ENCODE results near the gene MEGF11. TPM values are rescaled to one million over a fixed set of nuclear protein-coding genes. Genes with fewer than 3 reads are reported as not detected.

Gene MEGF11
- total RNA-seq, result not detected

GRCh38 chr15:66253418-66254088 lies at the start of gene MEGF11:
Gene MEGF11 (minus strand): TSS chr15:66253750. CDS start chr15:66128403, 125,347 bp downstream.
- POLR2A ChIA-PET, result no interaction called here
- CTCF ChIA-PET, result no interaction called here

DNA sequence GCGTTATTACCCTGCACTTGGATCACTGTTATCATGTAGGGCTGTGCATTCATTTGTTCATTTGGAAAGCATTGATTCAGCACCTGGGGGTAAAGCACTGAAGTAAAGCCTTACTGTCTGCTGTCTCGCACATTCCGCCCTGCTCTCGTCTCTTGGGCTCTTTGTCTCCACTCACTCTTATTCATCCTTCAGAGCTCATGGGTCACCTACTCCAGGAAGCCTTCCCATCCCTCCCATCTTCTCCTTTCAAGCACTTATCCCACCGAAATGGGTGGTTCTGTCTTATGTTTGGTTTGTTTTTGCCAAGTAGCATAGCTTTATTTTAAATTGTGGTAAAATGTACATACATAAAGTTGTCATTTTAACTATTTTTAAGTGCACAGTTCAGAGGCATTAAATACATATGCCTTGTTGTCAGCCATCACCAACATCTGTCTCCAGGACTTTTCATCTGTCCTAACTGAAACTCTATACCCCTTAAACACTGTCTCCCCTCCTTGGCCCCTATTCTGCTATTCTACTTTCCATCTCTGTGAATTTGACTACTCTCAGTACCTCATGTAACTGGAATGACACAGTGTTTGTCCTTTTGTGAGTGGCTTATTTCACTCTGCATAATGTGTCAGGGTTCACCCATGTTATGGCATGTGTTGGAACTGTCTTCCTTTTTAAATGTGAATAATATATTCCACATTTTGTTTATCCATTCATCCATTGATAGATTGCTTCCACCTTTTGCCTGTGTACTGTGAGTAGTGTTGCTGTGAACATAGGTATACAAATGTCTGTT lies 49.1 kb upstream of the MEGF11 start:
- ChIA-PET POLR2A (interaction anchor here (0.6 kb wide), 1 partner anchor 236 kb away, joined by 3 read pairs; no protein-coding TSS in a partner anchor), CTCF (no interaction called here)

- ChIA-PET CTCF (no interaction called here), POLR2A (no interaction called here)
Measured at GRCh38 chr15:66298803-66299251, 45.3 kb upstream of the MEGF11 start.

GRCh38 chr15:66296186-66296585 lies 42.6 kb upstream of the MEGF11 start:
- CTCF ChIA-PET, result no interaction called here

DNA sequence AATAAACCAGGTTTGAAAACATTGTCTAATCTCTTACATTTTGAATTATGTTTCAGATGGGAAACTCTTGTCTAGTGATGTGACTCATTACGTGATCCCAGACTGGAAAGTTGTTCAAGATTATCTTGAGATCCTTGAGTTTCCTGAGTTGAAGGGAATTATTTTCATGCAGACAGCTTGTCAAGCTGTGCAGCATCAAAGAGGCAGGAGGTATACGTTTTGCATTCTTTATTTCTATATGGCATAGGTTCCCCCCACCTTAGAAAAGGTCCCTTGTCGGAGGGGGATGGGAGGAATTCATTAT lies 41.3 kb upstream of the MEGF11 start:
- ChIA-PET POLR2A (interaction anchor here (0.6 to 1.3 kb wide), 2 partner anchors 210 to 989 kb away, joined by 3 to 4 read pairs; partner anchors contain the start of genes RPL4 and ZWILCH), CTCF (interaction anchor here (1.0 to 1.3 kb wide), 2 partner anchors 14 to 75 kb away, joined by 3 read pairs; no protein-coding TSS in a partner anchor)

More at GRCh38 chr15:66296186-66296585, 42.6 kb upstream of the MEGF11 start:
- POLR2A ChIA-PET, result no interaction called here

DNA sequence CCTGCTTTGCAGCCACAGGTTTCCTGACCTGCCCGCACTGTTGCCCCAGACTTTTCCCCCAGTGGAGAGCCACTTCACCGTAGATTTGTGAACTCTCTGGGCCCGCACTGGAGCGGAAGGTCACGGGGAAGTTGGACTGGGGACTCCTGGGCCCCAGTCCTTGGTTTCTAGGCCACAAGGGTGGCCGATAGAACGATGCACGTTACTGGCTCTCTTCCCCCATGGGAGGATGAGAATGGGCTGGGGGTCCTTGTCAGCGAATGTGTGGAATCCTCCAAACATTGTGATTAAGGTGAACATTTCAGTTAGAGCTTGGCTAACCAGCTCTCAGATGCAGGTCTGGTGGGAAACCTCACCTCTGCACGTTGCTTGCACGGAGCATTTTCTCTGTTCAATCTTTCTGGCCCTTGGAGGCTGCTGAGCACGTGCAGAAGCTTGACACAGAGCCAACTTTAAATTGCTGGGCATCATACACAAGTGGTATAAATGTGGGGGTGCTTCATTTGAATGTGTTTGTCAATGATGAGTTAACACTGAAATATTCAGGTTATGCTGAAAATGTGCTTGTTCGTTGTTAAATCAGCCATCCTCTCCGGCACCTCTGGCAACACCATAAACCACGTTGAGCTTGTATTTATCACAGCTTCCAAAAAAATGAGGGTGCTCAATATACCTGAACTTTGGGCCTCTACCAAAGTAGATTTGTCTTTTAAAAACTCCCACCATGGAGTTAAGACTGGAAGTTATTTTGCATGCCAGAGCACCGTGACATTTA lies 40.8 kb upstream of the MEGF11 start:
- CTCF ChIA-PET, result interaction anchor here (1.0 to 1.3 kb wide), 2 partner anchors 14 to 75 kb away, joined by 3 read pairs; no protein-coding TSS in a partner anchor

GRCh38 chr15:66293419-66294156 lies 40.0 kb upstream of the MEGF11 start, which contains the start of gene DIS3L:
Gene DIS3L (plus strand): TSS chr15:66293568. CDS start chr15:66293597, 29 bp downstream.
- CTCF ChIA-PET, result interaction anchor here (1.0 to 1.3 kb wide), 2 partner anchors 15 to 76 kb away, joined by 3 read pairs; no protein-coding TSS in a partner anchor
- POLR2A ChIA-PET, result interaction anchor here (0.6 to 1.3 kb wide), 2 partner anchors 211 to 415 kb away, joined by 4 to 7 read pairs; partner anchors contain the start of genes RPL4 and ZWILCH

More for the DNA sequence above, 40.8 kb upstream of the MEGF11 start:
- POLR2A ChIA-PET, result interaction anchor here (0.6 to 1.3 kb wide), 2 partner anchors 211 to 989 kb away, joined by 3 to 4 read pairs; partner anchors contain the start of genes RPL4 and ZWILCH

GRCh38 chr15:66292571-66293418 lies 39.2 kb upstream of the MEGF11 start:
- ChIA-PET POLR2A (interaction anchor here (0.6 kb wide), 1 partner anchor 414 kb away, joined by 7 read pairs; no protein-coding TSS in a partner anchor), CTCF (no interaction called here)

DNA sequence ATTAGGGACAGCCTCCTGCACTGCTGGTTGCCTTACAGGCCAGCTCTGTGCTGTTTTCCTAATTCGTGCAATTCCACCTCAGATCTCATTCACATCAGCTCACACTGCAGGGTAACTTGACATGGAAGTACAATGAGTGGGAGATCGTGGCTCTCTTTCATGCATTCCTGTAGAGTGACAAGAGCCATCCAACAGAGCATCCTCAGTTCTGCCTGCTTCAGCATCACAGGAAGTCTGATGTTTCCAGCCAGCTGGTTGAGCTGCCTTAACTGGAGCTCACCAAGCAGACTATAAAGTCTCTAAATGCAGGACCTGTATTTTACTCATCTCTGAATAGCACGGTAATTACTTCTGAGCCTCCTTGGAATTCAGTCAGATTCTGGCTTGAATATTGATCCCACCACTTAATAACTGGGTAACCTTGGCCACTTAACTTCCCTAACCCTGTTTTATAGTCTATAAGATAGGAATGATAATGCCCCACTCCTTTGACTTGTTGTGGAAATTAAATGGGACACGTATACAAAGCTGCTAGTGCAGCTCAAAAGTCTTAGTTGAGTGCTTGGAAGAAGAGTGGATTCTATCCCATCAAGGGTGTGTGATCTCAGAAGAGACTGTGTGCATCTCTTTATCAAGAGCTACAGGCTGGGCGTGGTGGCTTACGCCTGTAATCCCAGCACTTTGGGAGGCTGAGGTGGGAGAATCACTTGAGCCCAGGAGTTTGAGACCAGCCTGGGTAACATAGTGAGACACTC lies 38.4 kb upstream of the MEGF11 start:
- CTCF ChIA-PET, result interaction anchor here (1.3 kb wide), 1 partner anchor 207 kb away, joined by 3 read pairs; no protein-coding TSS in a partner anchor
- POLR2A ChIA-PET, result no interaction called here

DNA sequence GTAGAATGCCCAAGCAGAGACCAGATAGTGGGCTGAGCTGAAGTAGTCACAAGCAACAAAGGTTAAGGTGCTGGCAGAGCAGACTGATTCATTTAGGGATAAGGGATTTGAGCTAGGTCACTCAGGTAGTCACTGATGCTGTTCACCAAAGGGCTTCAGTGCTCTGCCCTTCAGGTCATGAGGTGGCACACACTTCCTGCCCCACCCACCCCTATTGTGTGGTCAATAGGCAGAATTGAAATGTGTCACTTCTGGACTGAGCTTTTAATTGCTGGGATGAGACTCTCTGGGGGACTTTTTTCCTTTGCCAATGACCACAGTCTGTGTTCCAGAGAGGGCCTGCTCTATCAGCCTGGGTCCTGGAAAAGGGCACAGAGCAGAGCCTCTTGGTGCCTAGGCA lies 37.0 kb upstream of the MEGF11 start:
- ChIA-PET POLR2A (no interaction called here), CTCF (interaction anchor here (1.3 kb wide), 1 partner anchor 66 kb away, joined by 3 read pairs; the partner anchor contains the start of gene TIPIN)

- ChIA-PET POLR2A (no interaction called here), CTCF (interaction anchor here (0.6 to 1.3 kb wide), 2 partner anchors 8 to 66 kb away, joined by 3 read pairs; partner anchors contain the start of gene TIPIN)
Measured at GRCh38 chr15:66290007-66290406, 36.5 kb upstream of the MEGF11 start.

GRCh38 chr15:66288551-66289185 lies 35.1 kb upstream of the MEGF11 start:
- ChIA-PET POLR2A (no interaction called here), CTCF (interaction anchor here (0.7 to 1.2 kb wide), 3 partner anchors 24 to 82 kb away, joined by 3 to 5 read pairs (median 3); no protein-coding TSS in a partner anchor)

DNA sequence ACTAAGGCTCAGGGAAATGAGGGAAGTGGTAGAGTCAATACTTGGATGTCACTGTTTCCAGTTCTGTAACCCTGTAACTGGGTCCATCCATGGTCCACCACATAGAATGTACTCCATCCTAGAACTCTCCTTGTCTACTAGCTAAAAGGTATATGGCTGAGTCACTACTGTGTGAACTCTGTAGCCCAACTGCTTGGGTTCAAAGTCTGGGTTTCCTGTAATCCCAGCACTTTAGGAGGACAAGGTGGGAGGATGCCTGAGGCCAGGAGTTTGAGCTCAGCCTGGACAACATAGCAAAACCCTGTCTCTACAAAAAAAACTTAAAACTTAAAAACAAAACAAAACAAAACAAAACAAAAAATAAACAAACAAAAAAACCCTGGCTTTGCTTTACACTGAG lies 34.5 kb upstream of the MEGF11 start:
- CTCF ChIA-PET, result interaction anchor here (0.6 to 1.2 kb wide), 4 partner anchors 11 to 840 kb away, joined by 3 read pairs; no protein-coding TSS in a partner anchor
- POLR2A ChIA-PET, result no interaction called here

DNA sequence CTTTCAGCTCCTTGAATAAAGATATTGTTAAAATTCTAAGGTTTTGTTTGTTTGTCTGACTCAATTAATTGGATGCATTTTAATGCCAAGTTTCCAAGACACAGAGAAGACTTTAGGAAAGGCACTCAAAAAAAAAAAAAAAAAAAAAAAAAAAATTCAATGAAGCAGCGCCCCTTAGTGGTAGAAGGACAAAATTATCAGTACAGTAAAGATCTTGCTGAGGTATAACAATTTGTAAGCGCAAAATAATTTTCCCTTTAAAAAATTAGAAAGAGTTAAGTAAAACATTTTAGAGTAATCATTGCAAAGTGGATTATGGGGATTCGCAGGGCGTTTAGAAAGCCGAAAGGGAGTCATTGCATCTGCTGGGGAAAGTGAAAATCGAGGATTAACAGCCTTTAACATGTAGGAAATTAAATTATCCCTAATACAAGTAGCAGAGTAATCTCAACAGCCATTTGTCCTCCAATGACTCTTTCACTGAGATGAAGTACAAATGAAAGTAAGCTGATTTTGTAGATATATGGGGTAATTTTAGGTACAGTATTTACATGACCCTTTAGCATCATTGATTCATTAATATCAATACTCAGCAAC lies 34.0 kb upstream of the MEGF11 start:
- CTCF ChIA-PET, result interaction anchor here (0.6 to 1.0 kb wide), 8 partner anchors 10 to 840 kb away, joined by 3 to 9 read pairs (median 3); no protein-coding TSS in a partner anchor
- POLR2A ChIA-PET, result no interaction called here

GRCh38 chr15:66285533-66286280 lies 32.2 kb upstream of the MEGF11 start:
- POLR2A ChIA-PET, result interaction anchor here (0.7 kb wide), 1 partner anchor 69 kb away, joined by 3 read pairs; no protein-coding TSS in a partner anchor
- CTCF ChIA-PET, result no interaction called here
